CD14-positive monocyte (primary cell): ENCODE measurements around the gene SH3GL3. TPM values are rescaled to one million over a fixed set of nuclear protein-coding genes. Genes with fewer than 3 reads are reported as not detected.

Experiments used
- DNase-seq, 3 donors: peaks; one replicate each; pipeline ENCODE4 v3.0.0-alpha.2; 2011 to 2022
- H2AFZ ChIP-seq: 2 replicates; pipeline ENCODE4 v1.6.0; 2012; ENCODE audit warnings: mild to moderate bottlenecking, low read depth, low read length, inconsistent platforms; ENCODE audit not compliant: insufficient read depth, poor library complexity, severe bottlenecking
- H3K27ac ChIP-seq, 2 donors: 1 replicate in 1 of 2; 2 replicates in 1 of 2; pipeline ENCODE4 v1.5.1; 2012 to 2013; ENCODE audit warnings: low read length in 2 of 2, control low read depth in 1 of 2, inconsistent platforms in 1 of 2, low read depth in 1 of 2, mild to moderate bottlenecking in 1 of 2
- H3K27me3 ChIP-seq, 2 donors: one replicate each; pipeline versions ENCODE4 v1.6.0 to v1.6.1; 2011 to 2013; ENCODE audit warnings: low read length in 2 of 2; ENCODE audit not compliant: control insufficient read depth in 2 of 2, insufficient read depth in 2 of 2
- H3K36me3 ChIP-seq, 2 donors: replicated peaks in 1 of 2; 1 replicate in 1 of 2; 2 replicates in 1 of 2; pipeline versions ENCODE4 v1.5.1 to v1.6.1; 2012 to 2013; ENCODE audit warnings: low read length in 2 of 2, control low read depth in 1 of 2, inconsistent platforms in 1 of 2, mild to moderate bottlenecking in 1 of 2; ENCODE audit not compliant: insufficient read depth in 2 of 2, control insufficient read depth in 1 of 2
- H3K4me1 ChIP-seq, 2 donors: 1 replicate in 1 of 2; 2 replicates in 1 of 2; pipeline versions ENCODE4 v1.5.1 to v1.6.1; 2012 to 2013; ENCODE audit warnings: low read length in 2 of 2, control low read depth in 1 of 2, inconsistent platforms in 1 of 2, mild to moderate bottlenecking in 1 of 2, moderate library complexity in 1 of 2; ENCODE audit not compliant: insufficient read depth in 2 of 2, control insufficient read depth in 1 of 2
- H3K4me2 ChIP-seq: replicated peaks from 2 replicates; pipeline ENCODE3; 2012; ENCODE audit warnings: low read length, moderate library complexity, mild to moderate bottlenecking; ENCODE audit not compliant: poor library complexity, severe bottlenecking; ENCODE audit errors: extremely low read depth
- H3K4me3 ChIP-seq, 3 experiments: fragments of 200-600 bp in 1 of 3; sonication (generic) in 1 of 3; replicated peaks in 1 of 3; 1 replicate in 2 of 3; 2 replicates in 1 of 3; pipeline ENCODE4 v1.5.1; 2011 to 2013; ENCODE audit warnings: low read length in 3 of 3, mild to moderate bottlenecking in 3 of 3, control low read depth in 2 of 3, low read depth in 2 of 3, inconsistent platforms in 1 of 3, moderate library complexity in 1 of 3
- H3K79me2 ChIP-seq: 2 replicates; pipeline ENCODE4 v1.6.0; 2012; ENCODE audit warnings: mild to moderate bottlenecking, control low read depth, inconsistent platforms, low read length, moderate library complexity; ENCODE audit not compliant: insufficient read depth
- H3K9ac ChIP-seq: 2 replicates; pipeline ENCODE4 v1.6.0; 2017; ENCODE audit warnings: low read length, mild to moderate bottlenecking; ENCODE audit not compliant: insufficient read depth, poor library complexity, severe bottlenecking
- H3K9me3 ChIP-seq, 2 donors: replicated peaks in 1 of 2; 1 replicate in 1 of 2; 2 replicates in 1 of 2; pipeline versions ENCODE4 v1.5.1 to v1.6.1; 2012 to 2013; ENCODE audit warnings: low read length in 2 of 2, control low read depth in 1 of 2; ENCODE audit not compliant: control insufficient read depth in 1 of 2, insufficient read depth in 1 of 2
- H4K20me1 ChIP-seq: 2 replicates; pipeline ENCODE4 v1.6.0; 2012; ENCODE audit warnings: mild to moderate bottlenecking, low read length, control low read depth, moderate library complexity; ENCODE audit not compliant: insufficient read depth
- H3K27ac Mint-ChIP-seq, 7 donors: one replicate each; pipeline ENCODE4 v1.8.0; 2020; ENCODE audit warnings: mild to moderate bottlenecking in 7 of 7, mixed read lengths in 7 of 7, moderate library complexity in 6 of 7, inconsistent platforms in 2 of 7
- H3K27me3 Mint-ChIP-seq, 3 donors: one replicate each; pipeline ENCODE4 v1.8.0; 2021 to 2022; ENCODE audit warnings: low read depth in 3 of 3, mild to moderate bottlenecking in 3 of 3, mixed read lengths in 3 of 3, moderate library complexity in 3 of 3, inconsistent platforms in 1 of 3
- H3K36me3 Mint-ChIP-seq, 2 donors: one replicate each; pipeline ENCODE4 v1.8.0; 2020; ENCODE audit warnings: mixed read lengths in 2 of 2, inconsistent platforms in 1 of 2, mild to moderate bottlenecking in 1 of 2
- H3K4me1 Mint-ChIP-seq: one replicate; pipeline ENCODE4 v1.8.0; 2020; ENCODE audit warnings: mild to moderate bottlenecking, mixed read lengths
- H3K4me3 Mint-ChIP-seq, 2 donors: one replicate each; pipeline ENCODE4 v1.8.0; 2020; ENCODE audit warnings: mild to moderate bottlenecking in 2 of 2, mixed read lengths in 2 of 2, moderate library complexity in 1 of 2
- H3K9me3 Mint-ChIP-seq, 7 donors: one replicate each; pipeline ENCODE4 v1.8.0; 2020 to 2022; ENCODE audit warnings: mixed read lengths in 7 of 7, mild to moderate bottlenecking in 6 of 7, moderate library complexity in 6 of 7, inconsistent platforms in 2 of 7
- WGBS: methylation state at CpG from one replicate; pipeline ENCODE4 v1.1.5; 2013; ENCODE audit warnings: missing lambda C conversion rate; ENCODE audit not compliant: insufficient coverage; 5-methylcytosine and 5-hydroxymethylcytosine counted together
- intact Hi-C, 2 donors: fragments of 100-400 bp; cut with micrococcal nuclease; formaldehyde crosslinking; loops; one replicate each; pipeline versions ENCODE4 v1.15.0 to v1.15.1; 2023
- polyA plus RNA-seq, 3 donors: library from polyadenylated mRNA; depleted of rRNA in 1 of 3; unstranded in 2 of 3; stranded (reverse) in 1 of 3; fragments of 300-500 nt in 2 of 3; fragments of >200 nt in 1 of 3; fragmentation: Illumina TruSeq in 2 of 3; gene quantifications; 1 replicate in 2 of 3; 2 replicates in 1 of 3; pipeline ENCODE4 v1.2.3, GENCODE V29; 2012 to 2021
- TF ChIP-seq, protein P1 (sequence below): fragments of 200-600 bp; IDR thresholded peaks from one replicate; pipeline ENCODE4 v1.8.0; 2022; ENCODE audit warnings: antibody characterized with exemption, mild to moderate bottlenecking

SH3GL3 gene
- polyA plus RNA-seq, 3 donors: not detected

DNA sequence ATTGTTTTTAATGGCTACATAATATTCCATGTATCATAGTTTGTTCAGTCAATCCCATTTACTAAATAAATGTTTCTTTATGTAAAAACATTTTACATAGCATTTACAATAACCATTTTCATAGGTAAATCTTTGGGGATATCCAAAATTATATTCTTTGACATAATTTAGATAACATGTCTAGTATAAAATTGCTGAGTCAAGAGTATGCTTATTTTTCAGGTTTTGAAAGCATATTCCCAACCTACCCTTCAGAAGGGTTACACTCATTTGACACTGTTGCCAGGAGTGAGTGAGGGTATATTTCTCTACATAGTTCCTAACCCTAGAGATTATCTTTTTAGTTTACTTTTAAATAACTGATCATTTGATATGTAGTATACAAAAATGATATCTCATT, 122.2 kb downstream of the SH3GL3 start:
- H3K9me3 Mint-ChIP-seq: no peaks in the 10 kb centered on the region
- no peak overlapping the region for H3K9ac ChIP-seq

DNA sequence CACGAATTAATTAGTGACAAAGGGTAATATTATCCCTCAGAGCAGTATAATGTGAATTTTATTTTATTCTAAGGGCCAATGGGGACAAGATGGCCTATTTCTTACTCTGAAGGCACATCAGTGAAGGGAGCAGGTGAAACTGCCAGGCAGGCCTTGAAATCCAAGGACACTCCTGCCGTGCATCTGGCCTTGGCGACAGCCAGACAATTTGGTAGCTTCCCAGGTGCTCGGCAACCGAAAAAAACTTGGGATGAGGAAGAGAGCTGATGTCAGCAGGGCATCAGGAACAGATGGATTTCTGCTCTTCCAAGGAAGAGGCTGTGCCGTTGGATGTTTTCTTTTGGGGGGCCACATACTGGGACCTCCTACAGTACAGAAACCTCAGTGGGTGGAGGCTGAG, 123.6 kb downstream of the SH3GL3 start:
- WGBS: 100% methylated on average over 4 of the region's 6 CpGs
- intact Hi-C loops: no loop called here
- TF ChIP-seq, protein P1, sequence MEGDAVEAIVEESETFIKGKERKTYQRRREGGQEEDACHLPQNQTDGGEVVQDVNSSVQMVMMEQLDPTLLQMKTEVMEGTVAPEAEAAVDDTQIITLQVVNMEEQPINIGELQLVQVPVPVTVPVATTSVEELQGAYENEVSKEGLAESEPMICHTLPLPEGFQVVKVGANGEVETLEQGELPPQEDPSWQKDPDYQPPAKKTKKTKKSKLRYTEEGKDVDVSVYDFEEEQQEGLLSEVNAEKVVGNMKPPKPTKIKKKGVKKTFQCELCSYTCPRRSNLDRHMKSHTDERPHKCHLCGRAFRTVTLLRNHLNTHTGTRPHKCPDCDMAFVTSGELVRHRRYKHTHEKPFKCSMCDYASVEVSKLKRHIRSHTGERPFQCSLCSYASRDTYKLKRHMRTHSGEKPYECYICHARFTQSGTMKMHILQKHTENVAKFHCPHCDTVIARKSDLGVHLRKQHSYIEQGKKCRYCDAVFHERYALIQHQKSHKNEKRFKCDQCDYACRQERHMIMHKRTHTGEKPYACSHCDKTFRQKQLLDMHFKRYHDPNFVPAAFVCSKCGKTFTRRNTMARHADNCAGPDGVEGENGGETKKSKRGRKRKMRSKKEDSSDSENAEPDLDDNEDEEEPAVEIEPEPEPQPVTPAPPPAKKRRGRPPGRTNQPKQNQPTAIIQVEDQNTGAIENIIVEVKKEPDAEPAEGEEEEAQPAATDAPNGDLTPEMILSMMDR: no peak

More for the DNA sequence above, 122.2 kb downstream of the SH3GL3 start:
- TF ChIP-seq, protein P1: no peak
- Histone ChIP-seq H3K4me1 (no peaks in the 10 kb centered on the region), H3K36me3 (no peaks in the 10 kb centered on the region), H3K4me2 (no peak overlapping the region), H3K4me3 (no peak overlapping the region), H3K27me3 (no peaks in the 10 kb centered on the region), H4K20me1 (no peaks in the 10 kb centered on the region), H3K27ac (no peak overlapping the region), H2AFZ (no peak overlapping the region), H3K9me3 (no peaks in the 10 kb centered on the region), H3K79me2 (no peaks in the 10 kb centered on the region)
- Mint-ChIP-seq H3K4me1 (no peaks in the 10 kb centered on the region), H3K27me3 (peaks cover 0 to 3% (median 0%) of the 10 kb centered on the region in 3 donors), H3K4me3 (no peak overlapping the region), H3K36me3 (no peaks in the 10 kb centered on the region), H3K27ac (no peak overlapping the region)
- no peak for DNase-seq
- intact Hi-C loops: no loop called here

More for the DNA sequence above, 123.6 kb downstream of the SH3GL3 start:
- Histone ChIP-seq H2AFZ (no peak overlapping the region), H3K4me1 (no peaks in the 10 kb centered on the region), H3K36me3 (no peaks in the 10 kb centered on the region), H3K9ac (no peak overlapping the region), H3K4me3 (no peak overlapping the region), H3K27me3 (no peaks in the 10 kb centered on the region), H3K79me2 (no peaks in the 10 kb centered on the region), H3K9me3 (no peaks in the 10 kb centered on the region), H4K20me1 (no peaks in the 10 kb centered on the region), H3K4me2 (no peak overlapping the region), H3K27ac (no peak overlapping the region)
- H3K9me3 Mint-ChIP-seq: no peaks in the 10 kb centered on the region
- no peaks in the 10 kb centered on the region for H3K36me3 Mint-ChIP-seq
- peaks cover 0 to 3% (median 0%) of the 10 kb centered on the region in 3 donors for H3K27me3 Mint-ChIP-seq
- H3K4me1 Mint-ChIP-seq: no peaks in the 10 kb centered on the region
- H3K27ac Mint-ChIP-seq: no peak overlapping the region
- DNase-seq: no peak
- H3K4me3 Mint-ChIP-seq: no peak overlapping the region
